Upper lobe of right lung (tissue), 1 donor: ENCODE results near the gene XG. TPM values are rescaled to one million over a fixed set of nuclear protein-coding genes. Genes with fewer than 3 reads are reported as not detected.
"Not testable (repeated sequence)": the region's sequence is repeated elsewhere in the genome, so short reads cannot be mapped to it uniquely, and the experiment has no call there.

Experiments used
- ATAC-seq: fragments of 200-7000 bp; cut with Tn5 transposase; one replicate; pipeline ENCODE4 v1.9.1; 2020; ENCODE audit warnings: mild to moderate bottlenecking, moderate library complexity
- DNase-seq: peaks from one replicate; pipeline ENCODE4 v3.0.0-alpha.2; 2020
- H3K27ac ChIP-seq: fragments of 200-600 bp; one replicate; pipeline ENCODE4 v1.8.0; 2022
- H3K27me3 ChIP-seq: fragments of 200-600 bp; one replicate; pipeline ENCODE4 v1.8.0; 2022; ENCODE audit warnings: mild to moderate bottlenecking
- H3K36me3 ChIP-seq: fragments of 200-600 bp; one replicate; pipeline ENCODE4 v1.8.0; 2022
- H3K4me1 ChIP-seq: fragments of 200-600 bp; one replicate; pipeline ENCODE4 v1.8.0; 2022
- H3K4me3 ChIP-seq: fragments of 200-600 bp; one replicate; pipeline ENCODE4 v1.8.0; 2022; ENCODE audit warnings: mild to moderate bottlenecking
- H3K9me3 ChIP-seq: fragments of 200-600 bp; one replicate; pipeline ENCODE4 v1.8.0; 2022
- CTCF ChIP-seq: fragments of 200-600 bp; IDR thresholded peaks from one replicate; pipeline ENCODE4 v1.8.0; 2022; ENCODE audit warnings: antibody characterized with exemption
- intact Hi-C: fragments of 100-400 bp; cut with DNase I; formaldehyde crosslinking; loops from one replicate; pipeline ENCODE4 v1.11.0; 2022
- long read RNA-seq: library from polyadenylated mRNA; unstranded; transcript quantifications from one replicate; pipeline ENCODE4 v2.0.0, GENCODE V29; 2021
- total RNA-seq: library from RNA; stranded (reverse); fragmentation: NEBNext Ultra II Directional; extraction: Animal tissue kit (Norgen Biotek cat#: 25700); gene quantifications from one replicate; pipeline ENCODE4 v1.2.1, GENCODE V29; 2021
- donor health status: DM: no; HTN: yes; CAD: no; lungs with severe emphysema.

Gene XG
- total RNA-seq: 0.64 TPM
- long read RNA-seq, partial matches to known transcripts: 0 of 1 reads
- long read RNA-seq, other reads (novel, unspliced or antisense): 0 of 1 reads

- DNase-seq, H3K27ac ChIP-seq, intact Hi-C loops: not testable (repeated sequence)
These were observed at the start of gene XG for GRCh38 chrX:2751874-2752300. TSS of gene XG (plus strand) at chrX:2752040. CDS start at chrX:2752275, 235 bp downstream.

GRCh38 chrX:2703991-2704369, 47.9 kb upstream of the XG start:
- no peaks in the 10 kb centered on the region for H3K9me3 ChIP-seq
- no peaks in the 10 kb centered on the region for H3K36me3 ChIP-seq
- H3K27ac ChIP-seq: peak overlapping the region; percentile 69
- TF ChIP-seq CTCF: peak; percentile 48
- no peak for DNase-seq
- no peak overlapping the region for H3K4me3 ChIP-seq
- H3K4me1 ChIP-seq: peaks cover 75% of the 10 kb centered on the region
- intact Hi-C loops: no loop called here
- H3K27me3 ChIP-seq: no peaks in the 10 kb centered on the region
- ATAC-seq: peak; percentile 73

More at GRCh38 chrX:2751874-2752300, at the start of gene XG:
- H3K36me3 ChIP-seq, H3K27me3 ChIP-seq, H3K9me3 ChIP-seq, H3K4me3 ChIP-seq, H3K4me1 ChIP-seq: not testable (repeated sequence)
- ATAC-seq: peak; percentile 42

- intact Hi-C loops: no loop called here
- DNase-seq (no peak), ATAC-seq (peak; percentile 36)
- Histone ChIP-seq H3K4me1 (peaks cover 78% of the 10 kb centered on the region), H3K27me3 (no peaks in the 10 kb centered on the region), H3K4me3 (no peak overlapping the region), H3K9me3 (no peaks in the 10 kb centered on the region), H3K27ac (peak overlapping the region; percentile 69), H3K36me3 (no peaks in the 10 kb centered on the region)
- TF ChIP-seq CTCF: no peak
These were observed 46.6 kb upstream of the XG start for GRCh38 chrX:2705046-2705832.

GRCh38 chrX:2707334-2707760, 44.5 kb upstream of the XG start:
- TF ChIP-seq CTCF: no peak
- ATAC-seq: peak; percentile 71

GRCh38 chrX:2708021-2708420, 43.8 kb upstream of the XG start:
- Histone ChIP-seq H3K4me1 (peaks cover 68% of the 10 kb centered on the region), H3K9me3 (no peaks in the 10 kb centered on the region), H3K27ac (peak overlapping the region; percentile 68), H3K36me3 (peaks cover 10% of the 10 kb centered on the region), H3K4me3 (no peak overlapping the region), H3K27me3 (no peaks in the 10 kb centered on the region)
- intact Hi-C loops: no loop called here
- ATAC-seq: no peak
- no peak for DNase-seq
- TF ChIP-seq CTCF: no peak

More at GRCh38 chrX:2707334-2707760, 44.5 kb upstream of the XG start:
- DNase-seq: no peak
- Histone ChIP-seq H3K4me3 (no peak overlapping the region), H3K9me3 (no peaks in the 10 kb centered on the region), H3K4me1 (peaks cover 70% of the 10 kb centered on the region), H3K27me3 (no peaks in the 10 kb centered on the region), H3K27ac (peak overlapping the region; percentile 68), H3K36me3 (peaks cover 4% of the 10 kb centered on the region)
- intact Hi-C loops: no loop called here

GRCh38 chrX:2708592-2709188, 43.1 kb upstream of the XG start:
- Histone ChIP-seq H3K9me3 (no peaks in the 10 kb centered on the region), H3K27ac (peak overlapping the region; percentile 68), H3K4me1 (peaks cover 64% of the 10 kb centered on the region), H3K27me3 (no peaks in the 10 kb centered on the region), H3K4me3 (no peak overlapping the region), H3K36me3 (peaks cover 10% of the 10 kb centered on the region)
- DNase-seq (no peak), ATAC-seq (no peak)
- intact Hi-C loops: no loop called here
- no peak for TF ChIP-seq CTCF
